Peyer's patch (tissue), 4 donors: ENCODE results near the gene AP2A2. TPM values are rescaled to one million over a fixed set of nuclear protein-coding genes. Genes with fewer than 3 reads are reported as not detected.
"Not testable (repeated sequence)": the region's sequence is repeated elsewhere in the genome, so short reads cannot be mapped to it uniquely, and the experiment has no call there.

Experiments used
- DNase-seq, 3 donors: peaks; one replicate each; pipeline ENCODE4 v3.0.0-alpha.2; 2017 to 2019
- H3K27ac ChIP-seq, 4 donors: fragments of 200-600 bp; sonication (generic); one replicate each; pipeline ENCODE4 v1.5.1; 2016 to 2019
- H3K27me3 ChIP-seq, 2 donors: fragments of 200-600 bp; sonication (generic); one replicate each; pipeline ENCODE4 v1.5.1; 2019
- H3K36me3 ChIP-seq, 3 donors: fragments of 200-600 bp; sonication (generic); one replicate each; pipeline ENCODE4 v1.5.1; 2016 to 2019
- H3K4me1 ChIP-seq, 4 donors: fragments of 200-600 bp; sonication (generic); one replicate each; pipeline ENCODE4 v1.5.1; 2016 to 2019
- H3K4me3 ChIP-seq, 4 donors: fragments of 200-600 bp; sonication (generic); 1 replicate in 3 of 4; 2 replicates in 1 of 4; pipeline ENCODE4 v1.5.1; 2016 to 2019; ENCODE audit warnings: mild to moderate bottlenecking in 1 of 4
- H3K9me3 ChIP-seq, 4 donors: fragments of 200-600 bp; sonication (generic); one replicate each; pipeline ENCODE4 v1.5.1; 2016 to 2019; ENCODE audit warnings: mild to moderate bottlenecking in 1 of 4
- POLR2A ChIP-seq, 2 donors: fragments of 450-650 bp; IDR thresholded peaks; one replicate each; pipeline ENCODE4 v1.5.1; 2017; ENCODE audit warnings: antibody characterized with exemption in 2 of 2, mild to moderate bottlenecking in 2 of 2, moderate library complexity in 2 of 2
- total RNA-seq, 4 donors: library from RNA; depleted of rRNA; stranded (reverse); fragments of >200 nt; gene quantifications; one replicate each; pipeline ENCODE4 v1.1.0, GENCODE V29; 2016
- TF ChIP-seq, protein P1 (sequence below), 6 experiments: fragments of 450-650 bp in 4 of 6; fragments of 200-600 bp in 2 of 6; sonication (generic) in 1 of 6; IDR thresholded peaks; one replicate each; pipeline ENCODE4 v1.5.1; 2017 to 2019; ENCODE audit warnings: antibody characterized with exemption in 6 of 6, mild to moderate bottlenecking in 3 of 6, moderate library complexity in 1 of 6

AP2A2 gene
- total RNA-seq, 4 donors from 2014 or later: 103 to 383 (median 136) TPM

DNA sequence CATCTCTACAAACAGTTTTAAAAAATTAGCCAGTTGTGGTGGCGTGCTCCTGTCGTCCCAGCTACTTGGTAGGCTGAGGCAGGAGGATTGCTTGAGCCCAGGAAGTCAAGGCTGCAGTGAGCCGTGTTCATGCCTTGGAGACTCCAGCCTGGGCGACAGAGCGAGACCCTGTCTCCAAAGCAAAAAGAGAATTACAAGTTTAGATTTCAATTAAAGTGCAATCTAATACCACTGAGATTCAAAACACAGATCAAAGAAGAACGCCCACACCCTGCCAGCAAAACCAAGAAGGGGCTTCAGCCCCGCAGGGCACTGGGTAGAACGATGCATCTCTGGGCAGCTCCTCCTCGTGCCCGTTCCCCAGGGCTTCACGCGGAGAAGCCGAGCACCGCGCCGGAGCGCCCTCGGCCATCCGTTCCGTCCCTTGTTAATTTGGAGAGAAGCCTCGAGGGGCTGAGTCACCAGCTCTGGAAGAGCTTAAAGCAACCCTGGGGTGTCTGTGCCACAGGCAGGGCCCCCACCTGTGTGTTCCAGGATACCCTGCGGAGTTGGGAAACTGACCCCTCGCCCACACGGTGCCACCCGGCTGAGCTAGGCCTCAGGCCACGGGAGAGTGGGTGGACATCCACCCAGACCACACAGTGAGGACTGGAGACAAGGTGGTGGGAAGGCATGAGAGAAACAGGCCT lies 47.0 kb downstream of the AP2A2 start:
- Histone ChIP-seq H3K9me3 (no peaks in the 10 kb centered on the region), H3K27me3 (no peaks in the 10 kb centered on the region), H3K4me3 (no peak overlapping the region), H3K36me3 (peaks cover 0 to 78% (median 0%) of the 10 kb centered on the region in 3 donors), H3K27ac (no peak overlapping the region), H3K4me1 (no peaks in the 10 kb centered on the region)
- TF ChIP-seq, protein P1, sequence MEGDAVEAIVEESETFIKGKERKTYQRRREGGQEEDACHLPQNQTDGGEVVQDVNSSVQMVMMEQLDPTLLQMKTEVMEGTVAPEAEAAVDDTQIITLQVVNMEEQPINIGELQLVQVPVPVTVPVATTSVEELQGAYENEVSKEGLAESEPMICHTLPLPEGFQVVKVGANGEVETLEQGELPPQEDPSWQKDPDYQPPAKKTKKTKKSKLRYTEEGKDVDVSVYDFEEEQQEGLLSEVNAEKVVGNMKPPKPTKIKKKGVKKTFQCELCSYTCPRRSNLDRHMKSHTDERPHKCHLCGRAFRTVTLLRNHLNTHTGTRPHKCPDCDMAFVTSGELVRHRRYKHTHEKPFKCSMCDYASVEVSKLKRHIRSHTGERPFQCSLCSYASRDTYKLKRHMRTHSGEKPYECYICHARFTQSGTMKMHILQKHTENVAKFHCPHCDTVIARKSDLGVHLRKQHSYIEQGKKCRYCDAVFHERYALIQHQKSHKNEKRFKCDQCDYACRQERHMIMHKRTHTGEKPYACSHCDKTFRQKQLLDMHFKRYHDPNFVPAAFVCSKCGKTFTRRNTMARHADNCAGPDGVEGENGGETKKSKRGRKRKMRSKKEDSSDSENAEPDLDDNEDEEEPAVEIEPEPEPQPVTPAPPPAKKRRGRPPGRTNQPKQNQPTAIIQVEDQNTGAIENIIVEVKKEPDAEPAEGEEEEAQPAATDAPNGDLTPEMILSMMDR (IDR thresholded peaks at IDR 0.05): no peak
- no peak for TF ChIP-seq POLR2A (IDR thresholded peaks at IDR 0.05)
- no peak for DNase-seq

DNA sequence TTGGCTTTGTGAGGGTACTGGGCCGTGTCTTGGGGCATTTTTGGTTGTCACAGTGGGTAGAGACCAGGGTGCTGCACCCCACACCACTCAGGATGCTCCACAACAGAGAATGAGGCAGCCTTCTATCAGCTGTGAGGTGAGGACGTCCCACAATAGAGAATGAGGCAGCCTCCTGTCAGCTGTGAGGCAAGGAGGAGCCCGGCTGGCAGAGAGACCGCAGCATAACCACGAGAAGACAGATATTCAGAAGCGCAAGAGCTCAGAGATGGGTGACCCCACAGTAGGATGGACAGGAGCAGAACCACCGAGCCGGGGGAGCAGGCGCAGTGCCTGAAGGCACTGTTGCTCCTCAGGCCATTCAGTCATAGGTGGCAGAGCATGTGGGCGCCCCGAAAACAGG lies 47.6 kb downstream of the AP2A2 start:
- no peak for TF ChIP-seq POLR2A (IDR thresholded peaks at IDR 0.05)
- TF ChIP-seq, protein P1 (IDR thresholded peaks at IDR 0.05): no peak
- H3K4me3 ChIP-seq: no peak overlapping the region
- H3K36me3 ChIP-seq: peaks cover 0 to 76% (median 0%) of the 10 kb centered on the region in 3 donors
- no peaks in the 10 kb centered on the region for H3K27me3 ChIP-seq
- H3K27ac ChIP-seq: no peak overlapping the region
- H3K9me3 ChIP-seq: no peaks in the 10 kb centered on the region
- no peak for DNase-seq
- H3K4me1 ChIP-seq: no peaks in the 10 kb centered on the region

DNA sequence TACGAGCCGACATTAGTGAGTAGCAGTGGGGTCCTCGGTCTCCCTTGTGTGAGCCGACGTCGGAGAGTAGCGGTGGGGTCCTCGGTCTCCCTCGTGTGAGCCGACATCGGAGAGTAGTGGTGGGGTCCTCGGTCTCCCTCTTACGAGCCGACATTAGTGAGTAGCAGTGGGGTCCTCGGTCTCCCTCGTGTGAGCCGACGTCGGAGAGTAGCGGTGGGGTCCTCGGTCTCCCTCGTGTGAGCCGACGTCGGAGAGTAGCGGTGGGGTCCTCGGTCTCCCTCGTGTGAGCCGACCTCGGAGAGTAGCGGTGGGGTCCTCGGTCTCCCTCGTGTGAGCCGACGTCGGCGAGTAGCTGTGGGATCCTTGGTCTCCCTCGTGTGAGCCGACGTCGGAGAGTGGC lies 49.7 kb downstream of the AP2A2 start:
- H3K9me3 ChIP-seq, H3K27ac ChIP-seq, H3K27me3 ChIP-seq, DNase-seq, H3K4me1 ChIP-seq, H3K4me3 ChIP-seq: not testable (repeated sequence)
- peaks cover 0 to 83% (median 0%) of the 10 kb centered on the region in 3 donors for H3K36me3 ChIP-seq

DNA sequence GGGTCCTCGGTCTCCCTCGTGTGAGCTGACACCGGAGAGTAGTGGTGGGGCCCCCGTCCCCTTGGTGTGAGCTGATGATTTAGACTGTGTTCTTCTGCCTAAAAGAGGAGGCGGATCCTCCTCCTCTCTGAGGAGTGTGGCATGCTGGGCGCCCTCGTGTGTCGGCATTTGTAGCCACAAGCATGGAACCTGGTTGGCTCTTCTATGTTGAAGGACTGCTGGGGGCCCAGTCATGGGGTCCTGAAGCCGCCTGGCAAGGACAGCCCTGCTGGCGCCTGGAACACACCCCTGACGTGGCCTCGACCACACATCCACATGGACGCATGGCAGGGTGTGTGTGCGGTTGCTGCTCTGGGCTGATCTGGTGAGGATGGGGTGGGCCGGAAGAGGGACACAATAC lies 50.2 kb downstream of the AP2A2 start:
- no peak for TF ChIP-seq POLR2A (IDR thresholded peaks at IDR 0.05)
- TF ChIP-seq, protein P1 (IDR thresholded peaks at IDR 0.05): no peak
- Histone ChIP-seq H3K4me3 (no peak overlapping the region), H3K9me3 (no peaks in the 10 kb centered on the region), H3K27me3 (no peaks in the 10 kb centered on the region), H3K27ac (no peak overlapping the region), H3K36me3 (peaks cover 0 to 81% (median 0%) of the 10 kb centered on the region in 3 donors), H3K4me1 (no peaks in the 10 kb centered on the region)
- no peak for DNase-seq

DNA sequence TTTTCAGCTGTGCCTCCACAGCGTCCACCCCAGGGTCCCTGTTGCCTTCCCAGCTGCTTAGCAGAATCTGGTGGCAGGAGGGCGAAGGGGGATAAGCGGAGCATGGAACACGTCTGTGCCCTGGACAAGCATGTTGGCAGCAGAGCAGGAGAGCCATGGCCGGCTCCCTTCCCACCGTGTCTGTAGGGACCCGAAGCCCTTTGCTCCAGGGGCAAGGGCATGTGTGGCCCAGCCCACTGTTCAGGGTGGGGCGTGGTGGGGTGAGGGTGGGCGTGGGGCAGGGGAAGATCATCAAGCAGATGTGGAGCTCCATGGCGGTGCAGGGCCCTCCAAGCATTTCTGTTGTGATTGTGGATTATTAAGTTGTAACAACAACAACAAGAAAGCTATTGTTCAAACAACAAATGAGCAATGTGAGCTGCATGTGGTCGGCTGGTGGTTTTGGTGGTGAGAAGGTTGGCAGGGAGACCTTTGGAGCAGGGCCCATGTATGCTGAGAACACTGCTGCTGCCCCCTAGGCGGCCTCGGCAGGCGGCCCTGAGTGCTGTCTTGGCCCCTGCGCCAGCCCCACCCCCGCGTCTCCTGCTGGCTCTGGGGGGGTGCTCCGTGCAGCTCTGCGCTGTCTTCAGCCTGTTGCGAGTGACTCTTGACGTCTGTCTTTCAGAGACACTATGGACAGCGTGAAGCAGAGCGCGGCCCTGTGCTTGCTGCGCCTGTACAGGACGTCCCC lies 50.9 kb downstream of the AP2A2 start:
- no peak for DNase-seq
- H3K27ac ChIP-seq: no peak overlapping the region
- no peaks in the 10 kb centered on the region for H3K4me1 ChIP-seq
- peaks cover 0 to 84% (median 0%) of the 10 kb centered on the region in 3 donors for H3K36me3 ChIP-seq
- TF ChIP-seq, protein P1 (IDR thresholded peaks at IDR 0.05): no peak
- no peak for TF ChIP-seq POLR2A (IDR thresholded peaks at IDR 0.05)
- no peaks in the 10 kb centered on the region for H3K9me3 ChIP-seq
- H3K27me3 ChIP-seq: no peaks in the 10 kb centered on the region
- no peak overlapping the region for H3K4me3 ChIP-seq
